ENCODE data around the gene MEGF8.

The MEGF8 gene

DNA sequence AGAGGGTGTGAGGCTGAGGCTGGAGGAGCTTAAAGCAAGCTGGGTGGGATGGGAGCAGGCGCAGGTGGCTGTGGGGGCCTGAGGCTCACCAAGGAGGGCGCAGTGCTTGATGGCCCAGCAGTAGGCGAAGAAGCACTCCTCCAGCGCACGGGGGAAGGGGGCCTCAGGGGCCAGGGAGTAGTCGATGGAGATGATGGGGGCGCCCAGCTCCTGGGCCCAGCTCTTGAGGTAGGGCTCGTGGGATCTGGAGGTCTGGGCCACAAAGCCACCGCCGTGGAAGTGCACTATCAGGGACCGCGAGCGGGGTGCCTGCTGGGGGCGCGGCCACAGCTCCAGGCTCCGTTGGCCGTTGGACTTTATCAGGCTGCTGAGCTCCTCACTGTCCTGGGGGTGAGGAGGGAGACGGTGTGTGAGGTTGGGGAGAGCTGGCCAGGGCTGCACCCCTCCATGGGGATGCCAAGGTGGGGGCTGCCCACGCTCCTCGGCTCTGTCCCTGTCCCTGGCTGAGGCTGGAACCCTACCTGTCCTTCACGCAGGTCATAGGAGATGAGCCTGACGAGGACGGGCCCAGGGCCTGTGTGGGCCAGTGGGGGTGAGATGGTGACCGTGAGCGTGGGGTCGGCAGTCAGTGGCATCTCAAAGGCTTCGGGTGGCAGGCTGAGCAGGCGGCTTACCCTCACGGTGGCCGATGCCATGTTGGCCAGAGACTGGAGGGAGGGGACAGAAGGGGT lies 81.8 kb downstream of the MEGF8 start:
- TF ChIP-seq CEBPB (IDR thresholded peaks at IDR 0.05) = no peak
- TF ChIP-seq CREB1 (IDR thresholded peaks at IDR 0.05; ENCODE audit: low read depth) = no peak
- TF ChIP-seq, protein P1, sequence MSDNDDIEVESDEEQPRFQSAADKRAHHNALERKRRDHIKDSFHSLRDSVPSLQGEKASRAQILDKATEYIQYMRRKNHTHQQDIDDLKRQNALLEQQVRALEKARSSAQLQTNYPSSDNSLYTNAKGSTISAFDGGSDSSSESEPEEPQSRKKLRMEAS (IDR thresholded peaks at IDR 0.05) = no peak
- TF ChIP-seq, protein P2, sequence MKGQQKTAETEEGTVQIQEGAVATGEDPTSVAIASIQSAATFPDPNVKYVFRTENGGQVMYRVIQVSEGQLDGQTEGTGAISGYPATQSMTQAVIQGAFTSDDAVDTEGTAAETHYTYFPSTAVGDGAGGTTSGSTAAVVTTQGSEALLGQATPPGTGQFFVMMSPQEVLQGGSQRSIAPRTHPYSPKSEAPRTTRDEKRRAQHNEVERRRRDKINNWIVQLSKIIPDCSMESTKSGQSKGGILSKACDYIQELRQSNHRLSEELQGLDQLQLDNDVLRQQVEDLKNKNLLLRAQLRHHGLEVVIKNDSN (IDR thresholded peaks at IDR 0.05) = no peak
- TF ChIP-seq, protein P3, sequence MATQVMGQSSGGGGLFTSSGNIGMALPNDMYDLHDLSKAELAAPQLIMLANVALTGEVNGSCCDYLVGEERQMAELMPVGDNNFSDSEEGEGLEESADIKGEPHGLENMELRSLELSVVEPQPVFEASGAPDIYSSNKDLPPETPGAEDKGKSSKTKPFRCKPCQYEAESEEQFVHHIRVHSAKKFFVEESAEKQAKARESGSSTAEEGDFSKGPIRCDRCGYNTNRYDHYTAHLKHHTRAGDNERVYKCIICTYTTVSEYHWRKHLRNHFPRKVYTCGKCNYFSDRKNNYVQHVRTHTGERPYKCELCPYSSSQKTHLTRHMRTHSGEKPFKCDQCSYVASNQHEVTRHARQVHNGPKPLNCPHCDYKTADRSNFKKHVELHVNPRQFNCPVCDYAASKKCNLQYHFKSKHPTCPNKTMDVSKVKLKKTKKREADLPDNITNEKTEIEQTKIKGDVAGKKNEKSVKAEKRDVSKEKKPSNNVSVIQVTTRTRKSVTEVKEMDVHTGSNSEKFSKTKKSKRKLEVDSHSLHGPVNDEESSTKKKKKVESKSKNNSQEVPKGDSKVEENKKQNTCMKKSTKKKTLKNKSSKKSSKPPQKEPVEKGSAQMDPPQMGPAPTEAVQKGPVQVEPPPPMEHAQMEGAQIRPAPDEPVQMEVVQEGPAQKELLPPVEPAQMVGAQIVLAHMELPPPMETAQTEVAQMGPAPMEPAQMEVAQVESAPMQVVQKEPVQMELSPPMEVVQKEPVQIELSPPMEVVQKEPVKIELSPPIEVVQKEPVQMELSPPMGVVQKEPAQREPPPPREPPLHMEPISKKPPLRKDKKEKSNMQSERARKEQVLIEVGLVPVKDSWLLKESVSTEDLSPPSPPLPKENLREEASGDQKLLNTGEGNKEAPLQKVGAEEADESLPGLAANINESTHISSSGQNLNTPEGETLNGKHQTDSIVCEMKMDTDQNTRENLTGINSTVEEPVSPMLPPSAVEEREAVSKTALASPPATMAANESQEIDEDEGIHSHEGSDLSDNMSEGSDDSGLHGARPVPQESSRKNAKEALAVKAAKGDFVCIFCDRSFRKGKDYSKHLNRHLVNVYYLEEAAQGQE (IDR thresholded peaks at IDR 0.05; ENCODE audit: low read depth) = no peak
- no peak for TF ChIP-seq TEAD4 (IDR thresholded peaks at IDR 0.05)
- TF ChIP-seq FOXM1 (IDR thresholded peaks at IDR 0.05; ENCODE audit: borderline replicate concordance, low read depth) = no peak
- no peak for TF ChIP-seq EGR1 (IDR thresholded peaks at IDR 0.05)
- no peak for TF ChIP-seq TAF1 (IDR thresholded peaks at IDR 0.05; ENCODE audit: low read depth)

DNA sequence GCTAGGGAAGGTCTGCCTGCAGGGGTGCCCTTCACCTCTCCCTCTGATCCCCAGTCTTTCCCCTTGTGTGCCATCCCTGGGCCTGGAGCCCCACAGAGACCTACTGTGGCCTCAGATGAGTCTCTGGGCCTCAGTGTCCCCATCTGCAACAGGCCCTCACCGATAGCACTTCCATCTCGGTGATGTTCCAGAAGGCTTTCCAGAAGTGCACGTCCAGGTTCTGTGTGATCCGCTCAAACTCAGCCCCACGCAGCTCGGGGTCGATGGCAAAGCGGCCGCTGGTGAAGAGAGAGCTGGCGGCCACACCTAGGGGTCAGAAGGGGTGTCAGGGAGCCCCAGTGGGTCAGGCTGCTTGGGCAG lies 82.4 kb downstream of the MEGF8 start:
- TF ChIP-seq RAD21 (IDR thresholded peaks at IDR 0.05; ENCODE audit: low read depth) = no peak
- no peak for TF ChIP-seq EGR1 (IDR thresholded peaks at IDR 0.05)
- no peak for TF ChIP-seq FOXM1 (IDR thresholded peaks at IDR 0.05; ENCODE audit: borderline replicate concordance, low read depth)
- TF ChIP-seq, protein P1 (IDR thresholded peaks at IDR 0.05) = no peak
- TF ChIP-seq, protein P2 (IDR thresholded peaks at IDR 0.05) = no peak
- TF ChIP-seq TEAD4 (IDR thresholded peaks at IDR 0.05) = no peak
- TF ChIP-seq TAF1 (IDR thresholded peaks at IDR 0.05; ENCODE audit: low read depth) = no peak
- no peak for TF ChIP-seq CEBPB (IDR thresholded peaks at IDR 0.05)
- no peak for TF ChIP-seq TCF12 (IDR thresholded peaks at IDR 0.05; ENCODE audit: low read depth)
- TF ChIP-seq, protein P3 (IDR thresholded peaks at IDR 0.05; ENCODE audit: low read depth) = no peak
- TF ChIP-seq EP300 (IDR thresholded peaks at IDR 0.05; ENCODE audit: borderline replicate concordance) = no peak

DNA sequence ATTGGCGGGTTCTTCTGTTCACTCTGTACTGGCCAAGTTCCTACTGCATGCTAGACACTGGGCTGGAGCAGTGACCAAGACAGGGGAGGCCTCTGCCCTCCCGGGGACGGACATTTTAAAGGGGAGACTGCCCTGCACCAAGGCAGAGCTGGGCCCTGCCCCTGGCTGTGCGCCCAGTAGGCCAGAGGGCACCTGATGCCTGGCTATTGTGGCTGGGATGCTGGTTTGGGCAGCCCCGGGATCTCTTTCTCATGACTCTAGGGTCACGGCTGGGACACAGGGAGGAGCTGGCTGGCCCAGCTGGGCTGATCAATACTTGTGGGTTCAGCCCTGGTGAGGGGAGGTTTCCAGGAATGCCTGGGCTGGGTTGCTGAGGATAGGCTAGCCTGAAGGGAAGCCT lies 84.0 kb downstream of the MEGF8 start:
- TF ChIP-seq TAF1 (IDR thresholded peaks at IDR 0.05; ENCODE audit: low read depth) (no peak), CEBPB (IDR thresholded peaks at IDR 0.05) (no peak), NFIC (IDR thresholded peaks at IDR 0.05) (no peak), FOXM1 (IDR thresholded peaks at IDR 0.05; ENCODE audit: borderline replicate concordance, low read depth) (no peak), EP300 (IDR thresholded peaks at IDR 0.05; ENCODE audit: borderline replicate concordance) (no peak), TEAD4 (IDR thresholded peaks at IDR 0.05) (no peak), TCF12 (IDR thresholded peaks at IDR 0.05; ENCODE audit: low read depth) (no peak), ZBTB7A (IDR thresholded peaks at IDR 0.05; ENCODE audit: low read depth) (no peak), EGR1 (IDR thresholded peaks at IDR 0.05) (no peak), YY1 (IDR thresholded peaks at IDR 0.05; ENCODE audit: low read depth) (no peak), CREB1 (IDR thresholded peaks at IDR 0.05; ENCODE audit: low read depth) (no peak), RAD21 (IDR thresholded peaks at IDR 0.05; ENCODE audit: low read depth) (no peak)
- TF ChIP-seq, protein P3 (IDR thresholded peaks at IDR 0.05; ENCODE audit: low read depth) = no peak
- TF ChIP-seq, protein P1 (IDR thresholded peaks at IDR 0.05) = no peak
- TF ChIP-seq, protein P2 (IDR thresholded peaks at IDR 0.05) = no peak

DNA sequence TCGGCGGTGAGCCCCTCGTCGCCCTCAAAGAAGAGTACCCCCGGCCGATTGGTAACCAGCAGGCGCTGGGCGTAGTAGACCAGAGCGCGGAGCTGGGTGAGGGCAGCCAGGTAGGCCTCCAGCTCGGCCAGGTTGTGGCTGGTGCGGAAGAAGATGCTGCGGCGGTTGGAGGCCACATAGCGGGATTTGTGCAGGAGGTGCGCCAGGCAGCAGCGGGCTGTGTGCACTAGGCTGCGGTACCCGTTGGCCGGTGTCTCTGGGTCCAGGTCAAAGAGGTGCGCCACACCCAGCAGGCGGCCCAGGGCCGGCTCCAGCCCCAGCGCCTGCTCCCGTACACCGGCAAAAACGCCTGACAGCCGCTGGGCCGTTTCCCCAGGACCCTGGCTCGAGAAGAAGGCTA lies 84.9 kb downstream of the MEGF8 start:
- no peak for TF ChIP-seq FOXM1 (IDR thresholded peaks at IDR 0.05; ENCODE audit: borderline replicate concordance, low read depth)
- TF ChIP-seq, protein P2 (IDR thresholded peaks at IDR 0.05) = no peak
- TF ChIP-seq RAD21 (IDR thresholded peaks at IDR 0.05; ENCODE audit: low read depth) = no peak
- TF ChIP-seq TAF1 (IDR thresholded peaks at IDR 0.05; ENCODE audit: low read depth) = no peak
- no peak for TF ChIP-seq TCF12 (IDR thresholded peaks at IDR 0.05; ENCODE audit: low read depth)
- TF ChIP-seq CEBPB (IDR thresholded peaks at IDR 0.05) = no peak
- TF ChIP-seq NFIC (IDR thresholded peaks at IDR 0.05) = no peak
- TF ChIP-seq CREB1 (IDR thresholded peaks at IDR 0.05; ENCODE audit: low read depth) = no peak
- TF ChIP-seq, protein P3 (IDR thresholded peaks at IDR 0.05; ENCODE audit: low read depth) = no peak
- no peak for TF ChIP-seq ZBTB7A (IDR thresholded peaks at IDR 0.05; ENCODE audit: low read depth)
- no peak for TF ChIP-seq YY1 (IDR thresholded peaks at IDR 0.05; ENCODE audit: low read depth)
- no peak for TF ChIP-seq TEAD4 (IDR thresholded peaks at IDR 0.05)
- TF ChIP-seq EP300 (IDR thresholded peaks at IDR 0.05; ENCODE audit: borderline replicate concordance) = no peak
- TF ChIP-seq, protein P1 (IDR thresholded peaks at IDR 0.05) = no peak
- no peak for TF ChIP-seq EGR1 (IDR thresholded peaks at IDR 0.05)

Data from Ishikawa (cell line).